Astrocyte of the spinal cord (primary cell): ENCODE data around the gene EPHX1.

Experiments
- DNase-seq: peaks from one replicate; pipeline ENCODE4 v3.0.0; 2011; ENCODE audit warnings: low read depth, low spot score
- H3K4me3 ChIP-seq: 2 replicates; pipeline ENCODE4 v1.5.1; 2011; ENCODE audit warnings: low read depth, mild to moderate bottlenecking, low read length, moderate library complexity
- CTCF ChIP-seq: IDR thresholded peaks from 2 replicates; pipeline ENCODE4 v1.5.1; 2012; ENCODE audit warnings: low read depth, mild to moderate bottlenecking, low read length, inconsistent platforms
- in situ Hi-C: cut with HindIII; loops from 2 replicates; pipeline ENCODE4 v1.10.0; 2017; ENCODE audit warnings: low sequenced_read_pairs

Gene EPHX1

GRCh38 chr1:225881081-225881958, 71.4 kb downstream of the EPHX1 start:
- peak overlapping the region; percentile 95 for H3K4me3 ChIP-seq
- peak; percentile 38 for DNase-seq
- no peak for TF ChIP-seq CTCF
- in situ Hi-C loops: no loop called here

- TF ChIP-seq CTCF: no peak
- in situ Hi-C loops: no loop called here
Measured at GRCh38 chr1:225881959-225882693, 72.2 kb downstream of the EPHX1 start, which contains the start of gene TMEM63A. TSS of gene TMEM63A (minus strand) at chr1:225882380. CDS start at chr1:225877580, 4,800 bp downstream.

GRCh38 chr1:225882694-225883615, 73.0 kb downstream of the EPHX1 start:
- in situ Hi-C loops: no loop called here
- TF ChIP-seq CTCF: no peak
- peak overlapping the region; percentile 95 for H3K4me3 ChIP-seq
- DNase-seq: peak; percentile 36

More at GRCh38 chr1:225881959-225882693, 72.2 kb downstream of the EPHX1 start, which contains the start of gene TMEM63A:
- H3K4me3 ChIP-seq: peak within 1 kb of the TSS; percentile 95
- DNase-seq: peak; percentile 84

GRCh38 chr1:225883616-225884265, 73.8 kb downstream of the EPHX1 start:
- no peak for DNase-seq
- no peak for TF ChIP-seq CTCF
- no peak overlapping the region for H3K4me3 ChIP-seq
- in situ Hi-C loops: no loop called here

GRCh38 chr1:225885336-225885735, 75.4 kb downstream of the EPHX1 start:
- in situ Hi-C loops: no loop called here
- TF ChIP-seq CTCF: no peak
- H3K4me3 ChIP-seq: no peak overlapping the region
- no peak for DNase-seq
